Hepatic stellate cell (primary cell): ENCODE measurements around the gene NFATC1.

Experiments used
- DNase-seq: peaks from one replicate; pipeline ENCODE4 v3.0.0; 2011; ENCODE audit warnings: low spot score

The NFATC1 gene

GRCh38 chr18:79555885-79556284 is 160.2 kb downstream of the NFATC1 start:
- DNase-seq, result no peak

- no peak for DNase-seq
Measured at GRCh38 chr18:79556829-79557585, 161.3 kb downstream of the NFATC1 start.

- no peak for DNase-seq
Measured at GRCh38 chr18:79558196-79558932, 162.6 kb downstream of the NFATC1 start.

GRCh38 chr18:79558933-79559416 is 163.2 kb downstream of the NFATC1 start:
- no peak for DNase-seq

GRCh38 chr18:79559436-79559835 is 163.7 kb downstream of the NFATC1 start:
- DNase-seq, result no peak

- no peak for DNase-seq
Measured at GRCh38 chr18:79560042-79560860, 164.5 kb downstream of the NFATC1 start.

- no peak for DNase-seq
Measured at GRCh38 chr18:79560861-79561210, 165.1 kb downstream of the NFATC1 start.

- DNase-seq, result no peak
Measured at GRCh38 chr18:79563949-79564348, 168.2 kb downstream of the NFATC1 start.

- DNase-seq, result no peak
Measured at GRCh38 chr18:79564441-79564840, 168.7 kb downstream of the NFATC1 start.

- DNase-seq, result no peak
Measured at GRCh38 chr18:79566771-79567431, 171.2 kb downstream of the NFATC1 start.

GRCh38 chr18:79567481-79568147 is 171.9 kb downstream of the NFATC1 start:
- peak; percentile 74 for DNase-seq

- DNase-seq, result no peak
Measured at GRCh38 chr18:79568543-79569205, 172.9 kb downstream of the NFATC1 start.

- no peak for DNase-seq
Measured at GRCh38 chr18:79569720-79570119, 174.0 kb downstream of the NFATC1 start.

- DNase-seq, result no peak
Measured at GRCh38 chr18:79570266-79571201, 174.8 kb downstream of the NFATC1 start.

- no peak for DNase-seq
Measured at GRCh38 chr18:79571211-79572092, 175.7 kb downstream of the NFATC1 start.

- no peak for DNase-seq
Measured at GRCh38 chr18:79572093-79572780, 176.5 kb downstream of the NFATC1 start.

GRCh38 chr18:79572848-79573451 is 177.2 kb downstream of the NFATC1 start:
- no peak for DNase-seq
